SK-N-SH (cell line): ENCODE measurements around the gene LTBP1.

Experiments used
- POLR2AphosphoS5 ChIP-seq: IDR thresholded peaks from 2 replicates; pipeline ENCODE4 v1.6.1; 2012; ENCODE audit warnings: low read depth, low read length
- RAD21 ChIP-seq: IDR thresholded peaks from 2 replicates; pipeline ENCODE4 v1.6.1; 2012; ENCODE audit warnings: mild to moderate bottlenecking, low read length
- RFX5 ChIP-seq: IDR thresholded peaks from 2 replicates; pipeline ENCODE4 v1.6.1; 2012; ENCODE audit warnings: mild to moderate bottlenecking, improper control_type of control experiment, low read length
- YY1 ChIP-seq: IDR thresholded peaks from 2 replicates; pipeline ENCODE4 v1.4.0; 2012; ENCODE audit warnings: low read depth, mild to moderate bottlenecking
- TF ChIP-seq, protein P1 (sequence below): fragments of 200-600 bp; sonication (generic); IDR thresholded peaks from 2 replicates; pipeline ENCODE4 v1.6.1; 2017; ENCODE audit warnings: antibody characterized with exemption, mild to moderate bottlenecking, moderate library complexity
- TF ChIP-seq, protein P2 (sequence below): IDR thresholded peaks from 2 replicates; pipeline ENCODE4 v1.4.0; 2012; ENCODE audit warnings: low read depth

- TF ChIP-seq YY1 (no peak), RFX5 (no peak), RAD21 (no peak), POLR2AphosphoS5 (no peak)
- TF ChIP-seq, protein P1, sequence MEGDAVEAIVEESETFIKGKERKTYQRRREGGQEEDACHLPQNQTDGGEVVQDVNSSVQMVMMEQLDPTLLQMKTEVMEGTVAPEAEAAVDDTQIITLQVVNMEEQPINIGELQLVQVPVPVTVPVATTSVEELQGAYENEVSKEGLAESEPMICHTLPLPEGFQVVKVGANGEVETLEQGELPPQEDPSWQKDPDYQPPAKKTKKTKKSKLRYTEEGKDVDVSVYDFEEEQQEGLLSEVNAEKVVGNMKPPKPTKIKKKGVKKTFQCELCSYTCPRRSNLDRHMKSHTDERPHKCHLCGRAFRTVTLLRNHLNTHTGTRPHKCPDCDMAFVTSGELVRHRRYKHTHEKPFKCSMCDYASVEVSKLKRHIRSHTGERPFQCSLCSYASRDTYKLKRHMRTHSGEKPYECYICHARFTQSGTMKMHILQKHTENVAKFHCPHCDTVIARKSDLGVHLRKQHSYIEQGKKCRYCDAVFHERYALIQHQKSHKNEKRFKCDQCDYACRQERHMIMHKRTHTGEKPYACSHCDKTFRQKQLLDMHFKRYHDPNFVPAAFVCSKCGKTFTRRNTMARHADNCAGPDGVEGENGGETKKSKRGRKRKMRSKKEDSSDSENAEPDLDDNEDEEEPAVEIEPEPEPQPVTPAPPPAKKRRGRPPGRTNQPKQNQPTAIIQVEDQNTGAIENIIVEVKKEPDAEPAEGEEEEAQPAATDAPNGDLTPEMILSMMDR, result no peak
- TF ChIP-seq, protein P2, sequence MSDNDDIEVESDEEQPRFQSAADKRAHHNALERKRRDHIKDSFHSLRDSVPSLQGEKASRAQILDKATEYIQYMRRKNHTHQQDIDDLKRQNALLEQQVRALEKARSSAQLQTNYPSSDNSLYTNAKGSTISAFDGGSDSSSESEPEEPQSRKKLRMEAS, result no peak
Observed at GRCh38 chr2:33370636-33371265, 424.0 kb downstream of the LTBP1 start.
